Ishikawa (cell line): ENCODE measurements around the gene CHRNA4.

Source experiments
- CEBPB ChIP-seq: IDR thresholded peaks from 2 replicates; pipeline ENCODE4 v1.6.1; 2012
- CREB1 ChIP-seq: IDR thresholded peaks from 2 replicates; pipeline ENCODE4 v1.6.1; 2012; ENCODE audit warnings: low read depth
- EGR1 ChIP-seq: IDR thresholded peaks from 2 replicates; pipeline ENCODE4 v1.6.1; 2012
- EP300 ChIP-seq: IDR thresholded peaks from 2 replicates; pipeline ENCODE4 v1.6.1; 2012; ENCODE audit warnings: borderline replicate concordance
- FOXM1 ChIP-seq: IDR thresholded peaks from 2 replicates; pipeline ENCODE4 v1.6.1; 2012; ENCODE audit warnings: low read depth, borderline replicate concordance
- NFIC ChIP-seq: IDR thresholded peaks from 2 replicates; pipeline ENCODE4 v1.6.1; 2012
- RAD21 ChIP-seq: IDR thresholded peaks from 2 replicates; pipeline ENCODE4 v1.6.1; 2012; ENCODE audit warnings: low read depth
- REST ChIP-seq: IDR thresholded peaks from 2 replicates; pipeline ENCODE4 v1.6.1; 2012; ENCODE audit warnings: low read depth, mild to moderate bottlenecking
- TAF1 ChIP-seq: IDR thresholded peaks from 2 replicates; pipeline ENCODE4 v1.6.1; 2012; ENCODE audit warnings: low read depth, mild to moderate bottlenecking
- TCF12 ChIP-seq: IDR thresholded peaks from 2 replicates; pipeline ENCODE4 v1.6.1; 2012; ENCODE audit warnings: low read depth
- TEAD4 ChIP-seq: IDR thresholded peaks from 2 replicates; pipeline ENCODE4 v1.6.1; 2012
- USF1 ChIP-seq: IDR thresholded peaks from 2 replicates; pipeline ENCODE4 v1.6.1; 2012
- YY1 ChIP-seq: IDR thresholded peaks from 2 replicates; pipeline ENCODE4 v1.6.1; 2012; ENCODE audit warnings: low read depth
- ZBTB7A ChIP-seq: IDR thresholded peaks from 2 replicates; pipeline ENCODE4 v1.6.1; 2012; ENCODE audit warnings: low read depth
- TF ChIP-seq, protein P1 (sequence below): IDR thresholded peaks from 2 replicates; pipeline ENCODE4 v1.6.1; 2012

CHRNA4 gene

GRCh38 chr20:63317601-63318291 is 43.4 kb downstream of the CHRNA4 start:
- no peak for TF ChIP-seq EP300
- TF ChIP-seq TAF1 = no peak
- no peak for TF ChIP-seq USF1
- no peak for TF ChIP-seq NFIC
- TF ChIP-seq CREB1 = no peak
- TF ChIP-seq TCF12 = no peak
- TF ChIP-seq EGR1 = no peak
- TF ChIP-seq, protein P1, sequence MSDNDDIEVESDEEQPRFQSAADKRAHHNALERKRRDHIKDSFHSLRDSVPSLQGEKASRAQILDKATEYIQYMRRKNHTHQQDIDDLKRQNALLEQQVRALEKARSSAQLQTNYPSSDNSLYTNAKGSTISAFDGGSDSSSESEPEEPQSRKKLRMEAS = no peak

GRCh38 chr20:63317061-63317460 is 44.1 kb downstream of the CHRNA4 start:
- TF ChIP-seq CEBPB (no peak), TCF12 (no peak), TAF1 (no peak), USF1 (no peak), EGR1 (no peak), ZBTB7A (no peak), NFIC (no peak), RAD21 (no peak), CREB1 (no peak), YY1 (no peak), TEAD4 (no peak), EP300 (no peak)
- TF ChIP-seq, protein P1 = no peak

GRCh38 chr20:63316502-63316921 is 44.6 kb downstream of the CHRNA4 start:
- TF ChIP-seq EP300 = no peak
- no peak for TF ChIP-seq REST
- no peak for TF ChIP-seq FOXM1
- no peak for TF ChIP-seq CREB1
- TF ChIP-seq, protein P1 = no peak
- no peak for TF ChIP-seq CEBPB
- no peak for TF ChIP-seq ZBTB7A
- TF ChIP-seq TAF1 = no peak
- no peak for TF ChIP-seq RAD21
- TF ChIP-seq EGR1 = no peak
- TF ChIP-seq TEAD4 = no peak
- no peak for TF ChIP-seq USF1
- no peak for TF ChIP-seq TCF12
- no peak for TF ChIP-seq YY1
- no peak for TF ChIP-seq NFIC

DNA sequence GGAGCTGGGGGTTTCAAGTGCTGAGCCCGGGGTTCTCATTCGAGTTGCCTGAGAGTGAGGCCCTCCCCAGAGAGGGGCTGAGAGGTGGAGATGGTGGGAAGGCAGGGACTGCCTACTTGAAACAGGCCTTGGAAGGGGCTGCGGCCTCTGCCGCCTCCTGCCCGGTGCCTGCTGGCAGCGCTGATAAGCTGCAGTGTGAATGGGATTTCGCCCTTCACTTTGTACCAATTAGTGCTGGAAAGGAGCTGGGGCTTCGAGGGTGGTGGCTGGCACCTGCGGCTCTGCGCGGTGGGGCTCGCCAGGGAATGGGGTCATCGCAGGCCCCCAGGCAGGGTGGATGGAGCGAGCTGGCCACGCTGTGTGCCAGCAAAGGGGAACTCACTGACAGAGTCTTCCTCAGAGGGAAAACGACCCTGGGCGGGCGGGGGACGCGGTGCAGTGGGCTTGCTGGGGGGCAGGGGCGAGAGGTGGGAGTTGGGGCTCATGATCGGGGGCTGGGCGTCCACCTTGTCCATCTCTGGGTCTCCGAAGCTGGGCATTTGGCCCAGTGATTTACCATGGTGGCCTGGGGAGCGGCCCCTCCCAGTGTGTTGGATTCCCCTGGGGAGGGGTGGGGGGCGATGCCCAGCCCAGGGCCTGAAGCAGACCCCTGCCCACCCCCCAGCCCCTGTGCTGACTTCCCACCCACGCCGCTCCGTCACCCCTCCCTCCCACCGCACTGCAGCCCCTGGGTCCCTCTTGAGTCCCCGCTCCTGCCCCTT is 45.2 kb downstream of the CHRNA4 start:
- TF ChIP-seq EP300 (no peak), EGR1 (no peak), YY1 (no peak), TAF1 (no peak), NFIC (no peak), FOXM1 (no peak), CREB1 (no peak), REST (no peak), USF1 (no peak), CEBPB (no peak), ZBTB7A (no peak), TEAD4 (no peak)
